Kidney epithelial cell (primary cell): ENCODE measurements around the gene CDHR2. TPM values are rescaled to one million over a fixed set of nuclear protein-coding genes. Genes with fewer than 3 reads are reported as not detected.

Experiments used
- DNase-seq: peaks from one replicate; pipeline ENCODE4 v3.0.0-alpha.2; 2010; ENCODE audit warnings: low read depth
- H3K27me3 ChIP-seq: 2 replicates; pipeline ENCODE4 v1.6.0; 2011; ENCODE audit warnings: low read length; ENCODE audit not compliant: control insufficient read depth, insufficient read depth
- H3K36me3 ChIP-seq: 2 replicates; pipeline ENCODE4 v1.5.1; 2011; ENCODE audit warnings: low read length; ENCODE audit not compliant: control insufficient read depth, insufficient read depth
- H3K4me3 ChIP-seq: 2 replicates; pipeline ENCODE4 v1.5.1; 2011; ENCODE audit warnings: low read depth, mild to moderate bottlenecking, control low read depth, low read length
- CTCF ChIP-seq: IDR thresholded peaks from 2 replicates; pipeline ENCODE4 v1.5.1; 2011; ENCODE audit warnings: mild to moderate bottlenecking, moderate library complexity, low read length, control low read depth, inconsistent platforms; ENCODE audit not compliant: insufficient read depth, poor library complexity, severe bottlenecking
- total RNA-seq: library from RNA; depleted of rRNA; stranded (reverse); fragments of >200 nt; gene quantifications from 2 replicates; pipeline ENCODE4 v1.2.3, GENCODE V29; 2015

CDHR2 gene
- total RNA-seq, 1 donor from 2014 or later: 0.08 TPM

GRCh38 chr5:176552332-176552869 lies 3.3 kb downstream of the CDHR2 start:
- no peaks in the 10 kb centered on the region for H3K27me3 ChIP-seq
- H3K36me3 ChIP-seq: no peaks in the 10 kb centered on the region
- no peak for TF ChIP-seq CTCF
- no peak for DNase-seq
- no peak overlapping the region for H3K4me3 ChIP-seq

GRCh38 chr5:176553260-176554085 lies 4.3 kb downstream of the CDHR2 start:
- H3K4me3 ChIP-seq: no peak overlapping the region
- H3K27me3 ChIP-seq: no peaks in the 10 kb centered on the region
- H3K36me3 ChIP-seq: no peaks in the 10 kb centered on the region
- TF ChIP-seq CTCF: no peak
- no peak for DNase-seq

GRCh38 chr5:176557846-176558245 lies 8.7 kb downstream of the CDHR2 start:
- no peak overlapping the region for H3K4me3 ChIP-seq
- no peak for DNase-seq
- H3K36me3 ChIP-seq: no peaks in the 10 kb centered on the region
- no peak for TF ChIP-seq CTCF
- peaks cover 2% of the 10 kb centered on the region for H3K27me3 ChIP-seq

GRCh38 chr5:176559683-176560082 lies 10.5 kb downstream of the CDHR2 start:
- Histone ChIP-seq H3K4me3 (no peak overlapping the region), H3K36me3 (no peaks in the 10 kb centered on the region), H3K27me3 (peaks cover 2% of the 10 kb centered on the region)
- DNase-seq: no peak
- no peak for TF ChIP-seq CTCF

- DNase-seq: no peak
- Histone ChIP-seq H3K27me3 (peaks cover 2% of the 10 kb centered on the region), H3K4me3 (no peak overlapping the region), H3K36me3 (no peaks in the 10 kb centered on the region)
- no peak for TF ChIP-seq CTCF
Measured at GRCh38 chr5:176560364-176560763, 11.2 kb downstream of the CDHR2 start.
